Activated CD8-positive, alpha-beta memory T cell treated with anti-CD3 and anti-CD28 coated beads, Interleukin-2, amount 50 U/mL, for 24 hours (primary cell): ENCODE results near the gene VIPR2.

ENCODE experiments used
- DNase-seq: peaks from one replicate; pipeline ENCODE4 v3.0.0-alpha.2; 2020; ENCODE audit errors: extremely low read depth

The VIPR2 gene

DNA sequence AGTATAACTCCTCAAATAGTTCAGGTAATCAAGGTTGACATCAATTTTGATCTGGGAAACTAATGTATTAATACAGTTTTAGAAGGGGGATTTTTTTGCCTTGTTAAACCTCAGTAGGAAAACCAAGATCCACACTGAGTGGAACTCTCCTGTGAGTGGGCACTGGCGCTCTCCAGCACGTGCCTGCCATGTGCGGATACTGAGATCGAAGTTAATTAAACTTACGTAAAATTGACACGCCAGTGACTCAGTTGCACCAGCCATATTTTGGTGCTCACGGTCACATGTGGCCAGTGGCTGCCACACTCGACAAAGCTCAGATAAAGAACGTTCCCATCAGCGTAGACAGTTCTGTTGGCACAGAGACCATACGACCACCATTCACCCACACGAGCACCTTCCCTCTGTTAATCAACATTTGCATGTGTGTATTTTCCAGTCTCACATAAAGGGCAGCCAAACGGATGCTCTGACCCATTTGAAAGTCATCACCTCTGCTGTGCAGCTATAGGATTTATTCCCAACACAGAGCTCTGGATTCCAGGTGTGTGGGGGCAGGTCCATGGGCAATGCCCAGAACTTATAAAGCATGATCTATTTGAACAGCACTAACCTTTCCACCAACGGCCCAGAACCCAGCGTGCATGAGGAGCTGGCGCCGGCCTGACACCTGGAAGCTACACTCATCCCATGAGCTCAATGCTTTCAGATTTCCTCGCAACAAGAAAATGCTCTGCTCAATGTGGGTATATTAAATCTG lies 77.7 kb downstream of the VIPR2 start:
- DNase-seq = no peak

DNA sequence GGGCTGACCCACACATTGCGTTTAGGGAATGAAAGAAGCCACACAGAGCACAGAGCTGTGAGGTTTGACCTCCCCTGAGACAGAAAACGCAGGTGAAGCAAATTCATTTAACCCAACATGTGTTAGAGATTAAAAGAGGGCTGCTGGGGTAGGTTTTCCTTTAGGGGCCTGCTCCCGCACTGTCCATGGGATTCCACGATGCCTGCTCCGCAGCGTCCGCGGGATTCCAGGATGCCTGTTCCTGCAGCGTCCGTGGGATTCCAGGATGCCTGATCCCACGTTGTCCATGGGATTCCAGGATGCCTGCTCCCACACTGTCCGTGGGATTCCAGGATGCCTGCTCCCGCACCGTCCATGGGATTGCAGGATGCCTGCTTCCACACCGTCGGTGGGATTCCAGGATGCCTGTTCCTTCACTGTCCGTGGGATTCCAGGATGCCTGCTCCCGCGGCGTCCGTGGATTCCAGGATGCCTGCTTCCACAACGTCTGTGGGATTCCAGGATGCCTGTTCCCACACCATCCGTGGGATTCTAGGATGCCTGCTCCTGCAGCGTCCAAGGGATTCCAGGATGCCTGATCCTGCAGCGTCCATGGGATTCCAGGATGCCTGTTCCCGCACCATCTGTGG lies 78.7 kb downstream of the VIPR2 start:
- DNase-seq = no peak

DNA sequence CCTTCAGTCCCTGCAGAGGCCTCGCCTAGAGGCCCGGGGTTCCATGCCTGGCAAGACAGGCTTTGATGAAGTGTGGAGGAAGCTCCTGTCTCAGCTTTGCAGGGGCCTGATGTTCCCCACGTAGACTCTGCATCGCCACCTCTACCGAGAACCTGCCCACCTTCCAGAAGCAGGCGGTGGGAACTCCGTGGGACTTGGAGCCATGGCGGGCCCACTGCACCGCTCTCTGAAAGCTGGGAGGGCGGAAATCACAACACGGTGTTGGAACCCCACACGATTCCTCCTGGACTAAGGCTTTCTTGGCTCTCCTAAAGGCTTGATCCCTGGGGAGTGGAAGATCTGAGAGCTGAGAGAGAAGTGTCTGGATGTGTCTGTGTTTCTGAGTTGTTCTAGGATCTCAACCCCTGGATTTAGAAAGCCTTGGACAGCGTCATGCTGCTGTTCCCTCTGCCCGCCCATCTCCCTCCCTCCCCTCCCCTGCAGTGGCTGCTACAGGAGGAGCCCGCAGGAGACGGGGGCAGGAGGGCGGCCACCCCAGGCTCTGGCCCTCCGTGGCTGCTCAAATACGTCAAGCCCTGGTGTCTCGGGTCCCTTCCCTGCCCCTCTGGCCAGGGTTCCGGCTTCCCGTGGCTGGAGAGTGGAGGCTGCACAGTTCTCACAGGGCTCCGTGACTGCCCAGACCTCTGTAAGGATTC lies 79.7 kb downstream of the VIPR2 start:
- DNase-seq = no peak

DNA sequence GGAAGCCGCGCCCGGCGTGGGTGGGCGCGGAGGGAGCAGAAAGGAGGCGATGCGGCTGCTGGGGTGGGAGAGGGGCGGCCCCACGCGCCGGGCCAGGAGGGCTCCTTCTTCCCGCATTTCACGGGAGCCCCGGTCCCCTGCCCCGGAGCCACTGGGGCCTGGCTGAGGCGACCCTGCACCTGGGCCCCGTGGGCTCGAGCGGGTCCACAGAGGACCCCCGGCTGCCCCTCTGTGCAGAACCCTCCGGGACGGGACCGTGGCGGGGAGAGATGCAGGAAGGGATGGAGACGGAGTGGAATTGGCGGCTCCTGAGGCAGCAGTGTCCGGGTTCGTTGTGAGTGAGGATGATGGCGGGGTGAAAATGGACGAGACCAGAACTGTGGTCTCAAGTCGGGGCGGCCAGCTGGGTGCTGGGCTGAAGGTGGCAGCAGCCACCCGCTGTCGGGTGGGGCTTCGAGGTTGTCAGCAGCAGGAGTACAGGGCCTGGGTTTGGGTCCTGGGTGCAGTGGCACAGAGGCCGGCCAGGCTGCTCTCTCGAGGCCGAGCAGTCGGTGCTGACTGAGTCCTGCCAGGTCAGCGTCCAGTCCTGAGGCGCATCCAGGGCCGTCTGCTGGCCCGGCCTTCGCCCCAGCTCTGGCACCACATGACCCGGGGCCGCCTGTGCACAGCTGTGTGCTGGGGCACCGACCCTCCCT lies 80.4 kb downstream of the VIPR2 start:
- DNase-seq = no peak

DNA sequence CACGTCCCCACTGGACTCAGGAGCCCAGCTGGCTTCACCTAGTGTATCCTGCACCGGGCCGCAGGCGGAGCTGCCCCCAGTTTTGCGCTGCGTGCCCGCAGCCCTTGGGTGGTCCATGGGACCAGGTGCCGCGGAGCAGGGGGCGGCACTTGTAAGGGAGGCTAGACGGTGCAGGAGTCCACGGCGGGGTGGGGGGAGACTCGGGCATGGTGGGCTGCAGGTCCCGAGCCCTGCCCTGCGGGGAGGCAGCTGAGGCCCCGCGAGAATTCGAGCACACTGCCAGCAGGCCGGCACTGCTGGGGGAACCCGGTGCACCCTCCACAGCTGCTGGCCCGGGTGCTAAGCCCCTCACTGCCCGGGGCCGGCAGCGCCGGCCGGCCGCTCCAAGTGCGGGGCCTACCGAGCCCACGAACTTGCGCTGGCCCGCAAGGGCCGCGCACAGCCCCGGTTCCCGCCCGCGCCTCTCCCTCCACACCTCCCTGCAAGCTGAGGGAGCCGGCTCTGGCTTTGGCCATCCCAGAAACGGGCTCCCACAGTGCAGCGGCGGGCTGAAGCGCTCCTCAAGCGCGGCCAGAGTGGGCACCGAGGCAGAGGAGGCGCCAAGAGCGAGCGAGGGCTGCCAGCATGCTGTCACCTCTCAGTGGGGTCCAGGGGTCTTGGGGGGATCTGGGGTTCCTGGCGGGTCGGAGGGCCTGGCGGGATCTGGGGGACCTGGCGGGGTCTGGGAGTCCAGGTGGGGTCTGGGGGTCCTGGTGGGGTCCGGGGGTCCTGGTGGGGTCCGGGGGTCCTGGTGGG lies 81.4 kb downstream of the VIPR2 start:
- DNase-seq = no peak

DNA sequence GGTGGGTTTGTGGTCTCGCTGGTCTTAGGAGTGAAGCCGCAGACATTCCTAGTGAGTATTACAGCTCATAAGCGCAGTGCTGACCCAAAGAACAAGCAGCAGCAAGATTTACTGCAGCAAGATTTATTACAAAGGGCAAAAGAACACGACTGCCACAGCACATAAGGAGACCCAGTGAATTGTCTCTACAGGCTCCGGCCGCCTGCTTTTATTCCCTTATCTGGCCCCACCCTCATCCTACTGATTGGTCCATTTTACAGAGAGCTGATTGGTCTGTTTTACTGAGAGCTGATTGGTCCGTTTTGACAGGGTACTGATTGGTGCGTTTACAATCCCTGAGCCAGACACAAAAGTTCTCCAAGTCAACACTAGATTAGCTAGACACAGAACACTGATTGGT lies 82.1 kb downstream of the VIPR2 start:
- no peak for DNase-seq

DNA sequence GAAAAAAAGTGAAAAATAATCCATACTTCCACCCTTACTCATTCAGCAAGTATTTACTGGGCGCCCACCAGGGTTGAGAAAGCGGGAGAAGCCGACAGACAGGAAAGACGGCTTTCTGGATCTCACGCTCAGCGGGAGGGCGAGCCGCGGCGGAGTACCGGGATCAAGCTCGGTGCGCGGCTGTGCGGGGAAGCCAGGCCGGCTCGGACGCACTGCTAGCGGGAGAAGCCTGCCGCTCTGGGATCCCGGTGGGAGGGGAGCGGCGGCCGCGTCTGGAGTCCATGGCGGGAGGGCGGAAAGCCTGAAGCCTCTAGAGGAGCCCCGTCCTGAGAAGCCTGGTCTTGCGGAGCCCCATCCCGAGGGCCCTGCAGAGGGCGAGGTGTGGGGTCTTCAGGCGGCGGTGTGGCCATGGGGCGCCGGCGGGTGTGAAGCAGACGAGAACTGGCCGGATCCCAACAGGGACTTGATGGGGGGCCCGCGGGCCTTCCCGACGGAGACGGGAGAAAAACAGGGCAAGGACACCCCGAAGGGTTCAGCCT lies 82.9 kb downstream of the VIPR2 start:
- no peak for DNase-seq

DNA sequence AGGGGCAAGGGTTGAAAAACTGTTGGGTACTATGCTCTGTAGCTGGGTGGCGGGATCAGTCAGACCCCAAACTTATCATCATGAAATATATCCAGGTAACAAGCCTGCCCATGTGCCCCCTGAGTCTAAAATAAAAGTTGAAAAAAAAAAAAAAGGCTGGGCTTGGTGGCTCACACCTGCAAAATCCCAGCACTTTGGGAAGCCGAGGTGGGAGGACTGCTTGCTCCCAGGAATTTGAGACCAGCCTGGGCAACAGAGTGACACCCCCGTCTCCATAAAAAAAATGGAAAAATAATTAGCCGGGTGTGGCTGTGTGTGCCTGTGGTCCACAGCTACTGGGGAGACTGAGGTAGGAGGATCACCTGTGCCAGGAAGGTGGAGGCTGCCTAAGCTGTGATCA lies 83.5 kb downstream of the VIPR2 start:
- no peak for DNase-seq

DNA sequence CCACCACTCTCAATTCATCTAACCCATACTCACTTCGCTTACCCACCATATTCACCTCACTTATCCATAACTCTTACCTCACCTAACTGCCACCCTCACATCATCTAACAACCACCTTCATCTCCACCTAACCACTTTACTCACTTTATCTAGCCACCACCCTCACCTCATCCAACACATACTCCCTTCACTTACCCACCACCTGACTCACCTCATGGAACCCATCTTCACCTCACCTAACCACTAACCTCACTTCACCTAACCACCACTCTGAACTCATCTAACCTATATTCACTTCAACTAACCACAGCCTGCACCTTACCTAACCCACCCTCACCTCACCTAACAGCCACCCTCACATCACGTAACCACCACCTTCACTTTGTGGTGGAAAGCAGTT lies 84.2 kb downstream of the VIPR2 start:
- no peak for DNase-seq

DNA sequence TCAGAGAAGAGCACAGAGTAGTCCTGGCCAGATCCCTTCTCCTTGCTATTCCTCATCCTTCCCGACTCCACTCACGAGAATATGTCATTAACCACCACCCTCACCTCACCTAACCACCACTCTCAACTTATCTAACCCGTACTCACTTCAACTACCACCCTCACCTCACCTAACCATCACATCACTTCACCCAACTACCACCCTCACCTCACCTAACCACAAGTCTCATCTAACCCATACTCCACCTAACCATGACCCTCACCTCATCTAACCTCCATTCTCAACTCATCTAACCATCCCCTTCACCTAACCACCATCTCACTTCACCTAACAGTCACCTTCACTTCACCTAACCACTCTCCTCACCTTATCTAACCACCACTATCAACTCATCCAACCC lies 85.0 kb downstream of the VIPR2 start:
- no peak for DNase-seq

DNA sequence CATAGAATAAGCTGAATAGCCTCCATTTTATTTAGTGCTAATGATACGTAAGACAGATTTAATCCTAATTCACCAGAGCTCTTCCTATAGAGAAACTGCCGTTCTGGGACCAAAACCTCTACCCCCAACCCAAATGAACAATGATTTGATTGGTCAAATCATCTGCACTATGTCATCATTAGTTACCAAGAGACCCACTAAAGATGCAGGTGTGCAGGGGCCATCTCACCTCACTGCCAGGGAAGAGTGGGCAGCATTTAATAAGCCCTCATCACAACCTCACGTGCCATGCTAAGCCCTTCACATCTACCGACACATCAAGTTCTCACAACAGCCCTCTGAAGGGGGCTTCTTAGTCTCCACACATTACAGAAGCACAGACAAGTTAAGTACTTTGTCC lies 87.0 kb downstream of the VIPR2 start:
- DNase-seq = no peak

DNA sequence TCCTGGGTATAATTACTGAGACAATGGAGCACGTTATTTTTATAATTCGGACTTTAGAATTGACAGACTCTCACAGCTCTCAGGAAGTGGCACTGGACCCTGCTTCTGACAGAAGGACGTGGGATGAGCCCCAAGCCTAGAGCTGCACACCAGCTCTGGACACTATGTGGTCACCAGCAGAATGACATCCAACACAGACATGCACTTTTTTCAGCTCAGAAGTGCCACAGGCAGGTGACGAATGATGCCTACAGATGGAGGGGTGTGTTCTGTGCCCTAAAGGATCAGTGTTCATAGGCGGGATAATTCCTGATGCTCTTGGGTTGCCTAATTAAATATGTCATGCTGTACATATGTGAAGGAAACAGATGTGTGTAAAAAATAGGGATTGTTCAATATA lies 87.9 kb downstream of the VIPR2 start:
- DNase-seq = no peak

DNA sequence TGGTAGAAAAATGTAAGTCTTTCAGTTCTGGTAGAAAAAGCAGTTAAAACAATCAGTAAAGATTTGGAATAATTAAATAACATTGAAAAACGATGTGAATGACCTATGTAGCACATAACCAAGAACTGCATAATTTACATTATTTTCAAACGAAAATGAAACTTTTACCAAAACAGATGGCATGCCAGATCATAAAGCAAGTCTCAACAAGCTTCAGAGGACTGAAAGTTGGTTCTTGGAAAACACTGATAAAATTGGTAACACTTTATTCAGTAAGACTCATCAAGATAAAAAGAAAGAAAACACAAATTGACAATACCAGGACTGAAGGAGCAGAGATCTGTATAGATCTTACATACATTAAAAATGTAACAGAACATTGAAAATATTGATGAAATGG lies 92.8 kb downstream of the VIPR2 start:
- no peak for DNase-seq

DNA sequence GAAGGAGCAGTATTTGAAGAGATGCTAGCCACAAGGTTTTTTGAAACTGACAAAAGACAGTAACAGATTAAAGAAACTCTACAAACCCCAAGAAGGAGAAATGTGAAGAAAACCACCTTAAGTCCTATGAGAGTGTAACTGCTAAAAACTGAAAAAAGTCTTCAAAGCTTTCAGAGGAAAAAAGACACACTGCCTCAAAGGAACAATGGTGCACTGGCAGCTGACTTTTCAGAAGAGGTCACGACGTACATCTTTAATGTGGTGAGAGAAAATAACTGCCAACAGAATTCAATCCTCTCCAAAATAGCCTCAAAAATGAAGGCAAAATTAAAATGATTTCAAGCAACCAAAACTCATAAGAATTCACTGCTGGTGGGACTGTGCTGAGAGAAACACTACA lies 94.0 kb downstream of the VIPR2 start:
- no peak for DNase-seq

DNA sequence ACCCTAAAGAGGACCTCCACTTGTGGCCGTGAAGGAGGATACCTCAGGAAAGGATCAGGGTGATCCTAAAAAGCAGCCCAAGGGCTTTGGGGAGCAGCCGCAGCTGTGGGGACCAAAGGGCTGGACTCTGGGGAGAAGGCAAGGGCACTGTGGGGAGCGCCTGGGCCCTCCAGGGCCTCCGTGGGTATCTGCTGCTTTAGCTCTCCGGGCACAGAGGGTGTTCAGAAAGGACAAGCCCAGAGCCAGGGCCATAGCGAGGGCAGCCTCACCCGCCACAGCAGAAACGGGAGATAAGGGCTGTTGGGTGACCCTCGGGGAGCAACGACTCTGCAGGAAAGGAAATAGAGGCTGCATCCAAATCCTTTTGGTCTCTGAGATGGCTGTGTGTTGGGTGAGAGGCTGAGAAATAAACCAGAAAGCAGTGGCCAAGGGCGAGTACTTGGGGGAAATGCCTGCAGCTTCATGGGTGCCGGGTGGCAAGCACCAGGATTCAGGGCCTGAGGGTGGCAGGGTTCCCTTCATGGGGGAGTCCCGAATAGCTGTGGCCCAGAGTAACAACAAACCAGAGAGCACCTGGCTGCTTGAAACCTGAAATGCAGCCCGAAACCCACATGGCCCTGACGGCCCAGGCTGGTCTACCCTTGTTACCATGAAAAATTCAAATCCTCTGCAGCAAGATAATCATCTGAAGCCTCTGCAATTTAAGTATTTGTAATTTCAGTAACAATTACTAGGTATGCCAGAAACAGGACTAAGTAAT lies 95.2 kb downstream of the VIPR2 start:
- no peak for DNase-seq

DNA sequence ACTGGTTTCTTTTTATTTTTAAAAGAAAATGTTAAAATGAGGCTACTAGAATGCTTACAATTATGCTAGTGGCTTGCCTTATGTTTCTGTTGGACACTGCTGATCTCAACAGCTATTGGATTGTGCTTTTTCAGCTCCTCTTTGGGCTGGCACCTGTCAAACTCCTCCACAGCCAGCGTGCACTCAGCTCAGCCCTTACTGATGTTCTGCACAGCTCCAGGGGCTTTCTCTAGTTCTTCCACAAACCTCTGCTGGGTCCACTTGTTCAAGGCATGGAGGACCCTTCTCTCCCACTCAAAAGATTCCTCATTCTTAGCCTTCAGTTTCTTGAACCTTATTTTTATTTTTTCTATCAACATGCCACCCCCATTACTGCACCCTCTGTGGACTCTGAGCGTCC lies 96.0 kb downstream of the VIPR2 start:
- DNase-seq = no peak

DNA sequence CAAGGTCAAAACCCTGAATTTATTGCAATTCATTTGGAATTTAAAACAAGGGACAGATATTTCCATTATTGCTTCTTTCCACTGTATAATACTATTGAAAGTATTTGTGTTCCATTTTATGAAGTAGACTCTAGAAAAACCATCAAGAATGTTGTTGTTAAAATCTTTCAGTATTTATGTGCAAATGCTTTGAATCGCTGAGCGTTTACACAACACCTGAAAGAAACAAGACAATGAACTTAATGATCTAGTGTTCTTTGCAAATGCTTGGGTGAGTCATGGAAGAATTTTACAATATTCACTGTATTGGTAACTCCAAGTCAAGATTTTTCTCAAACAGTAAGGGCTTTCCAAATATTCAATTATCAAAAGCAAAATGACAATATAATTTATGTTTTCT lies 97.1 kb downstream of the VIPR2 start:
- no peak for DNase-seq

DNA sequence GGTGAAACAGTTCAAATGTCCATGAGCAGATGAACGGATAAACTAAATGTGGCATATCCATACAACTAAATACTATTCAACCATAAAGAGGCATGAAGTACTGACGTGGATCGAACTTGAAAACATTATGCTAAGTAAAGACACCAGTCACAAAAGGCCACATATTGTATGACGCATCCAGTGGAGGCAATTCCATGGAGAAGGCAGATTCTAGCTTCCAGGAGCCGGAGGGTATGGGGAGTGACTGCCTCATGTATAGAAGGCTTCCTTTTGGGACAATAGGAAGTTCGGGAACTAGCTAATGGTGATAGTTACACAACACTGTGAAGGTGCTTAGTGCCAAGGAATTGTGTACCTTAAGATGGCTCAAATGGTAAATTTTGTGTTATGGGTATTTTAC lies 98.4 kb downstream of the VIPR2 start:
- DNase-seq = no peak

DNA sequence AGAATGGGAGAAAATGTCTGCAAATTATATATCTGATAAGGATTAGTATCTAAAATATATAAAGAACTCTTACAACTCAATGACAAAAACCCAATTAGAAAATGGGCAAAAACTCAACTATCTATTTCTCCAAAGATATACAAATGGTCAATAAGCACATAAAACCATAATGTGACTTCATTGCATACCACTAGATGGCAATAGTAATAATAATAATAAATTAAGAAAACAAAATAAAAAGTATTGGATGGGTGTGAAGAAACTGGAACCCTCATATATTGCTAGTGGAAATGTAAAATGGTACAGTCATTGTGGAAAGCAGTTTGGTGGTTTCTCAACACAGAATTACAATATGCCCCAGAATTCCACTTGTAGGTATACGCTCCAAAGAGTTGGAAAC lies 98.8 kb downstream of the VIPR2 start:
- DNase-seq = no peak

DNA sequence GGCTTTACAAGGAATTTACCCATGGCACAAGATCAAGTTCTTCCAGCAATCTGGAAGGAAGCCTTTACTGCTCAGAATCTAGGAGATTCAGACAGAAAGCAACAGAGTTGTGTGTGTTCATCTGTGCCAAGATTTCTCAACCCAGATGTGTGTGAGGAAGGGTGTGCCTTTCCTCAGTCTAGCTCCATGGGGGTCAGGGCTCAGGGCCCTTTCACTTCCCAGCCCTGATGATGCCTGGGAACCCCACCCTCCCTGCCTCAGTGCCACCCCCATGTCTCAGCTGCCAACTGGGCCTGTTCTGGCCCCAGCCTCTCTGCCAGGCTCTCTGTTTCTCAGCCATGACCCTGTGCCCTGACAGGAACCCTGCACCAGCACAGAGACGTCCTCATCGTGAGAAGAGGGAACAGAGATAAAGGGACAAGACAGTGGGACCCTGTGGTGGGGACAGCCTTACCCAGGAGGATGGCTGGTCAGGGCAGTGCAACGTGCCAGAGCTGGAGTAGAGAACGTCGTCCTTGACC lies 102.0 kb downstream of the VIPR2 start:
- DNase-seq = no peak

DNA sequence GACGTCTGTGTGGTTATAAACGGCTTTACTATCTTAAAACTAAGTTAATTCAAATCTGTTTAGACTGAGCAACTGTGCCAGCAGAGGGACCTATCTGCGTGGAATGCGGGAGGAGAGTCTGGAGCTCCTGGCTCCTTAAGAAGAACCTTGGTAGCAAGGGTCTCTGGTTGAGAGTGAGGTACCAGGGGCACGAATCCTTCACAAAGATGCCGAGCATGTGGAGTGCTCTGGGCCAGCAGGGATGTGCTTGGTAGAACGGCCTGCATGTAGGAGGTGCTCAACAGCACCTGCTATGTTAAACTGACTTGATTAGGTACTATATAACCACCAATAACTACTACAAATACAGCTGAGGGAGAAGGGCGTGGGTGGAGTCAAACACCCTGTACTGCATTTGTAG lies 102.6 kb downstream of the VIPR2 start:
- DNase-seq = no peak
